ENCODE results near the gene RBBP8. TPM values are rescaled to one million over a fixed set of nuclear protein-coding genes. Genes with fewer than 3 reads are reported as not detected.

RBBP8 gene
- total RNA-seq, 1 experiment from 2014 or later = 57.6 TPM

- DNase-seq (ENCODE audit: low read depth in 1 of 2, low spot score in 2 of 2) = no peak
Measured at GRCh38 chr18:23042133-23042532, 109.0 kb downstream of the RBBP8 start.

GRCh38 chr18:23043803-23044376 is 110.8 kb downstream of the RBBP8 start:
- Histone ChIP-seq H3K27me3 (replicated peaks) (no peaks in the 10 kb centered on the region), H3K4me3 (no peak overlapping the region)

More at GRCh38 chr18:23042133-23042532, 109.0 kb downstream of the RBBP8 start:
- Histone ChIP-seq H3K36me3 (no peaks in the 10 kb centered on the region), H3K4me3 (no peak overlapping the region), H3K27me3 (replicated peaks) (no peaks in the 10 kb centered on the region), H3K4me1 (replicated peaks) (peaks cover 21% of the 10 kb centered on the region), H3K9me3 (replicated peaks) (no peaks in the 10 kb centered on the region), H3K27ac (no peak overlapping the region)

GRCh38 chr18:23049698-23050373 is 116.7 kb downstream of the RBBP8 start:
- Histone ChIP-seq H3K4me3 (no peak overlapping the region), H3K27ac (no peak overlapping the region), H3K36me3 (no peaks in the 10 kb centered on the region), H3K9me3 (replicated peaks) (no peaks in the 10 kb centered on the region), H3K4me1 (replicated peaks) (no peaks in the 10 kb centered on the region), H3K27me3 (replicated peaks) (no peaks in the 10 kb centered on the region)
- DNase-seq (ENCODE audit: low read depth in 1 of 2, low spot score in 2 of 2) = no peak

More at GRCh38 chr18:23043803-23044376, 110.8 kb downstream of the RBBP8 start:
- Histone ChIP-seq H3K4me1 (replicated peaks) (peaks cover 3% of the 10 kb centered on the region), H3K27ac (no peak overlapping the region), H3K9me3 (replicated peaks) (no peaks in the 10 kb centered on the region), H3K36me3 (no peaks in the 10 kb centered on the region)
- DNase-seq (ENCODE audit: low read depth in 1 of 2, low spot score in 2 of 2) = no peak

GRCh38 chr18:23053776-23054457 is 120.8 kb downstream of the RBBP8 start:
- no peak overlapping the region for H3K4me3 ChIP-seq
- no peaks in the 10 kb centered on the region for H3K9me3 ChIP-seq (replicated peaks)
- DNase-seq (ENCODE audit: low read depth in 1 of 2, low spot score in 2 of 2) = no peak
- H3K4me1 ChIP-seq (replicated peaks) = peaks cover 5% of the 10 kb centered on the region
- H3K27me3 ChIP-seq (replicated peaks) = no peaks in the 10 kb centered on the region
- no peaks in the 10 kb centered on the region for H3K36me3 ChIP-seq
- no peak overlapping the region for H3K27ac ChIP-seq

- DNase-seq (ENCODE audit: low read depth in 1 of 2, low spot score in 2 of 2) = no peak
- H3K9me3 ChIP-seq (replicated peaks) = no peaks in the 10 kb centered on the region
- H3K27ac ChIP-seq = no peak overlapping the region
- H3K36me3 ChIP-seq = no peaks in the 10 kb centered on the region
- H3K4me1 ChIP-seq (replicated peaks) = peaks cover 11% of the 10 kb centered on the region
- no peaks in the 10 kb centered on the region for H3K27me3 ChIP-seq (replicated peaks)
- no peak overlapping the region for H3K4me3 ChIP-seq
Measured at GRCh38 chr18:23054553-23054952, 121.4 kb downstream of the RBBP8 start.

- no peak for DNase-seq (ENCODE audit: low read depth in 1 of 2, low spot score in 2 of 2)
- no peaks in the 10 kb centered on the region for H3K27me3 ChIP-seq (replicated peaks)
- no peak overlapping the region for H3K4me3 ChIP-seq
- H3K4me1 ChIP-seq (replicated peaks) = peaks cover 13% of the 10 kb centered on the region
- H3K36me3 ChIP-seq = no peaks in the 10 kb centered on the region
- H3K9me3 ChIP-seq (replicated peaks) = no peaks in the 10 kb centered on the region
- no peak overlapping the region for H3K27ac ChIP-seq
Measured at GRCh38 chr18:23056315-23056714, 123.2 kb downstream of the RBBP8 start.

GRCh38 chr18:23057096-23057495 is 124.0 kb downstream of the RBBP8 start:
- Histone ChIP-seq H3K27ac (no peak overlapping the region), H3K9me3 (replicated peaks) (no peaks in the 10 kb centered on the region), H3K27me3 (replicated peaks) (no peaks in the 10 kb centered on the region), H3K36me3 (no peaks in the 10 kb centered on the region), H3K4me3 (no peak overlapping the region), H3K4me1 (replicated peaks) (peaks cover 13% of the 10 kb centered on the region)
- DNase-seq (ENCODE audit: low read depth in 1 of 2, low spot score in 2 of 2) = no peak

GRCh38 chr18:23058746-23059415 is 125.8 kb downstream of the RBBP8 start:
- Histone ChIP-seq H3K9me3 (replicated peaks) (peaks cover 8% of the 10 kb centered on the region; the same call in 1 of the 2 replicates), H3K27me3 (replicated peaks) (no peaks in the 10 kb centered on the region), H3K4me3 (no peak overlapping the region), H3K27ac (no peak overlapping the region; the same call in 1 of the 2 replicates), H3K4me1 (replicated peaks) (peaks cover 13% of the 10 kb centered on the region), H3K36me3 (no peaks in the 10 kb centered on the region)
- no peak for DNase-seq (ENCODE audit: low read depth in 1 of 2, low spot score in 2 of 2)

- Histone ChIP-seq H3K4me3 (no peak overlapping the region), H3K27ac (no peak overlapping the region), H3K4me1 (replicated peaks) (peaks cover 13% of the 10 kb centered on the region), H3K9me3 (replicated peaks) (peaks cover 8% of the 10 kb centered on the region; the same call in 1 of the 2 replicates), H3K36me3 (no peaks in the 10 kb centered on the region), H3K27me3 (replicated peaks) (no peaks in the 10 kb centered on the region)
- no peak for DNase-seq (ENCODE audit: low read depth in 1 of 2, low spot score in 2 of 2)
Measured at GRCh38 chr18:23059541-23060465, 126.7 kb downstream of the RBBP8 start.

- H3K27me3 ChIP-seq (replicated peaks) = no peaks in the 10 kb centered on the region
- DNase-seq (ENCODE audit: low read depth in 1 of 2, low spot score in 2 of 2) = no peak
- no peaks in the 10 kb centered on the region for H3K36me3 ChIP-seq
- no peak overlapping the region for H3K4me3 ChIP-seq
- H3K4me1 ChIP-seq (replicated peaks) = peaks cover 13% of the 10 kb centered on the region
- no peak overlapping the region for H3K27ac ChIP-seq
- peaks cover 8% of the 10 kb centered on the region; the same call in 1 of the 2 replicates for H3K9me3 ChIP-seq (replicated peaks)
Measured at GRCh38 chr18:23062011-23062410, 128.9 kb downstream of the RBBP8 start.

- no peak overlapping the region for H3K4me3 ChIP-seq
- no peak overlapping the region for H3K27ac ChIP-seq
- no peaks in the 10 kb centered on the region for H3K27me3 ChIP-seq (replicated peaks)
- no peak for DNase-seq (ENCODE audit: low read depth in 1 of 2, low spot score in 2 of 2)
- no peaks in the 10 kb centered on the region for H3K36me3 ChIP-seq
- H3K4me1 ChIP-seq (replicated peaks) = peaks cover 12% of the 10 kb centered on the region
- peaks cover 8% of the 10 kb centered on the region; the same call in 1 of the 2 replicates for H3K9me3 ChIP-seq (replicated peaks)
Measured at GRCh38 chr18:23063502-23063901, 130.4 kb downstream of the RBBP8 start.

- no peak for DNase-seq (ENCODE audit: low read depth in 1 of 2, low spot score in 2 of 2)
- Histone ChIP-seq H3K27me3 (replicated peaks) (no peaks in the 10 kb centered on the region), H3K27ac (no peak overlapping the region), H3K9me3 (replicated peaks) (peaks cover 8% of the 10 kb centered on the region; the same call in 1 of the 2 replicates), H3K4me1 (replicated peaks) (no peaks in the 10 kb centered on the region), H3K36me3 (no peaks in the 10 kb centered on the region), H3K4me3 (no peak overlapping the region)
Measured at GRCh38 chr18:23065234-23065806, 132.2 kb downstream of the RBBP8 start.

Data from SJSA1 (cell line).